IMR-90 (cell line): Measurements from ENCODE around the gene DOCK4. TPM values are rescaled to one million over a fixed set of nuclear protein-coding genes. Genes with fewer than 3 reads are reported as not detected.

Experiments used
- ATAC-seq: fragments of 200-7000 bp; cut with Tn5 transposase; 2 replicates; pipeline ENCODE4 v1.9.1; 2020; ENCODE audit warnings: low read depth, mild to moderate bottlenecking, moderate library complexity
- BruUV-seq: library from RNA; stranded (reverse); fragments of 400-500 nt; replicated peaks from 2 replicates; lab custom pipeline; 2021; lab: Mats Ljungman, UMichigan
- CTCF ChIA-PET: fragments of 300-600 bp; formaldehyde crosslinking; extraction: SDS; loops from one replicate; lab custom pipeline; 2021; ENCODE audit warnings: antibody characterized with exemption; lab: Yijun Ruan, JAX
- POLR2A ChIA-PET: fragments of 300-600 bp; sonication (Branson Sonifier 250); formaldehyde crosslinking; loops from one replicate; lab custom pipeline; 2022; ENCODE audit warnings: antibody characterized with exemption; ENCODE audit not compliant: unreplicated experiment; lab: Charles Lee
- DNase-seq: peaks from one replicate; pipeline ENCODE4 v3.0.0; 2013
- H2AFZ ChIP-seq: replicated peaks from 2 replicates; pipeline ENCODE3; 2013; ENCODE audit warnings: low read length, mild to moderate bottlenecking; ENCODE audit not compliant: poor library complexity
- H2AK5ac ChIP-seq: 2 replicates; pipeline ENCODE4 v1.6.1; 2013; ENCODE audit warnings: low read depth, low read length, inconsistent platforms
- H2AK9ac ChIP-seq: replicated peaks from 2 replicates; pipeline ENCODE3; 2013; ENCODE audit warnings: mild to moderate bottlenecking, low read depth, low read length, moderate library complexity; ENCODE audit not compliant: poor library complexity
- H2BK120ac ChIP-seq: 2 replicates; pipeline ENCODE4 v1.6.1; 2013; ENCODE audit warnings: low read depth, low read length, inconsistent platforms
- H2BK15ac ChIP-seq: 3 replicates; pipeline ENCODE4 v1.6.1; 2013; ENCODE audit warnings: low read depth, low read length, inconsistent platforms
- H2BK20ac ChIP-seq: 2 replicates; pipeline ENCODE4 v1.6.1; 2013; ENCODE audit warnings: low read depth, mild to moderate bottlenecking, inconsistent platforms, low read length, moderate library complexity
- H2BK5ac ChIP-seq: 2 replicates; pipeline ENCODE4 v1.6.1; 2013; ENCODE audit warnings: mild to moderate bottlenecking, low read depth, low read length, inconsistent platforms; ENCODE audit not compliant: poor library complexity, severe bottlenecking
- H3K14ac ChIP-seq: replicated peaks from 2 replicates; pipeline ENCODE4 v1.6.1; 2013; ENCODE audit warnings: low read depth, low read length, inconsistent platforms
- H3K18ac ChIP-seq: 2 replicates; pipeline ENCODE4 v1.6.1; 2013; ENCODE audit warnings: low read depth, low read length, control low read depth
- H3K23ac ChIP-seq: 2 replicates; pipeline ENCODE4 v1.6.1; 2013; ENCODE audit warnings: low read depth, low read length, inconsistent platforms
- H3K27ac ChIP-seq: 2 replicates; pipeline ENCODE4 v1.5.1; 2013; ENCODE audit warnings: mild to moderate bottlenecking, control low read depth, low read length; ENCODE audit not compliant: insufficient read depth
- H3K27me3 ChIP-seq: 2 replicates; pipeline ENCODE4 v1.6.1; 2013; ENCODE audit warnings: low read length; ENCODE audit not compliant: control insufficient read depth, insufficient read depth
- H3K36me3 ChIP-seq: 2 replicates; pipeline ENCODE4 v1.6.1; 2013; ENCODE audit warnings: low read length, mixed read lengths; ENCODE audit not compliant: control insufficient read depth, insufficient read depth
- H3K4ac ChIP-seq: 2 replicates; pipeline ENCODE4 v1.6.1; 2013; ENCODE audit warnings: low read depth, low read length, inconsistent platforms
- H3K4me1 ChIP-seq: 2 replicates; pipeline ENCODE4 v1.6.1; 2013; ENCODE audit warnings: low read length, mixed read lengths; ENCODE audit not compliant: control insufficient read depth, insufficient read depth
- H3K4me2 ChIP-seq: 2 replicates; pipeline ENCODE4 v1.6.1; 2013; ENCODE audit warnings: low read depth, mild to moderate bottlenecking, control low read depth, low read length, moderate library complexity
- H3K4me3 ChIP-seq: 2 replicates; pipeline ENCODE4 v1.5.1; 2013; ENCODE audit warnings: low read depth, mild to moderate bottlenecking, control low read depth, low read length, moderate library complexity; ENCODE audit not compliant: insufficient read depth
- H3K56ac ChIP-seq: 2 replicates; pipeline ENCODE4 v1.6.1; 2013; ENCODE audit warnings: low read length, inconsistent platforms; ENCODE audit not compliant: insufficient read depth; ENCODE audit errors: extremely low read depth
- H3K79me1 ChIP-seq, 2 experiments: 2 replicates each; pipeline ENCODE4 v1.6.1; 2013; ENCODE audit warnings: low read length in 2 of 2, inconsistent platforms in 1 of 2, low read depth in 1 of 2
- H3K9ac ChIP-seq: 2 replicates; pipeline ENCODE4 v1.6.1; 2013; ENCODE audit warnings: low read depth, low read length, control low read depth
- H3K9me1 ChIP-seq: 2 replicates; pipeline ENCODE4 v1.6.1; 2013; ENCODE audit warnings: low read length, inconsistent platforms; ENCODE audit not compliant: insufficient read depth
- H3K9me3 ChIP-seq: 2 replicates; pipeline ENCODE4 v1.6.1; 2013; ENCODE audit warnings: low read length; ENCODE audit not compliant: control insufficient read depth, insufficient read depth
- H4K20me1 ChIP-seq: 2 replicates; pipeline ENCODE4 v1.6.1; 2013; ENCODE audit warnings: low read length, inconsistent platforms; ENCODE audit not compliant: insufficient read depth
- H4K5ac ChIP-seq: 2 replicates; pipeline ENCODE4 v1.6.1; 2013; ENCODE audit warnings: mild to moderate bottlenecking, low read depth, low read length, control low read depth
- H4K8ac ChIP-seq, 2 experiments: 2 replicates each; pipeline ENCODE4 v1.6.1; 2013; ENCODE audit warnings: low read depth in 2 of 2, low read length in 2 of 2, control low read depth in 1 of 2, inconsistent platforms in 1 of 2
- H4K91ac ChIP-seq: 2 replicates; pipeline ENCODE4 v1.6.1; 2013; ENCODE audit warnings: low read depth, low read length, inconsistent platforms; ENCODE audit not compliant: insufficient read depth
- NFE2L2 ChIP-seq: fragments of 150-350 bp; IDR thresholded peaks from 2 replicates; pipeline ENCODE4 v1.6.1; 2016; ENCODE audit warnings: low read depth, mild to moderate bottlenecking, low read length
- USF2 ChIP-seq: fragments of 150-350 bp; IDR thresholded peaks from 2 replicates; pipeline ENCODE4 v1.6.1; 2017; ENCODE audit warnings: mild to moderate bottlenecking, antibody characterized with exemption, low read length, low read depth
- WGBS, 2 experiments: methylation state at CpG; one replicate each; pipeline versions ENCODE4 v1.1.5 to v1.1.7; 2013; ENCODE audit warnings: missing lambda C conversion rate in 2 of 2; ENCODE audit not compliant: insufficient read length in 1 of 2; ENCODE audit errors: extremely low coverage in 2 of 2; 5-methylcytosine and 5-hydroxymethylcytosine counted together
- dilution Hi-C: fragments of 300-500 bp; cut with HindIII; formaldehyde crosslinking; loops from one replicate; pipeline ENCODE4 v1.14.3; 2018; ENCODE audit warnings: low sequenced_read_pairs; ENCODE audit not compliant: unreplicated experiment
- in situ Hi-C: fragments of 300-500 bp; cut with MboI; formaldehyde crosslinking; loops from 3 replicates; pipeline ENCODE4 v1.14.3; 2019; ENCODE audit warnings: low sequenced_read_pairs, inconsistent platforms, mixed read lengths
- intact Hi-C: fragments of 100-400 bp; cut with micrococcal nuclease; formaldehyde crosslinking; loops from 2 replicates; pipeline ENCODE4 v1.10.0; 2022
- polyA plus RNA-seq, 3 experiments: library from polyadenylated mRNA; depleted of rRNA; stranded (reverse); fragments of >200 nt; gene quantifications; 2 replicates each; pipeline ENCODE4 v1.2.3, GENCODE V29; 2012; ENCODE audit warnings: low replicate concordance in 1 of 3
- total RNA-seq: library from RNA; depleted of rRNA; stranded (reverse); fragments of >200 nt; gene quantifications from 2 replicates; pipeline ENCODE4 v1.2.3, GENCODE V29; 2012

The DOCK4 gene
- total and polyA plus RNA-seq, 2 of the 4 experiments (the other 2 are of a cell fraction): 4.4 to 12.2 TPM

GRCh38 chr7:112188257-112188656 is 17.9 kb downstream of the DOCK4 start:
- no peak for DNase-seq
- H3K4ac ChIP-seq: no peak overlapping the region
- peaks cover 2% of the 10 kb centered on the region; the same call in 1 of the 2 replicates for H3K4me1 ChIP-seq
- TF ChIP-seq USF2: no peak
- TF ChIP-seq NFE2L2: no peak
- H3K4me2 ChIP-seq: no peak overlapping the region
- H4K5ac ChIP-seq: no peak overlapping the region
- peaks cover 21 to 26% of the 10 kb centered on the region in 2 experiments for H3K79me1 ChIP-seq
- no peak overlapping the region for H3K23ac ChIP-seq
- no peak overlapping the region for H3K4me3 ChIP-seq
- no peak overlapping the region for H3K18ac ChIP-seq
- in situ Hi-C loops: no loop called here
- no CpG with 5 or more reads among the region's 3 CpGs for WGBS, 2 experiments
- H3K27me3 ChIP-seq: no peaks in the 10 kb centered on the region
- H2BK15ac ChIP-seq: no peak overlapping the region
- H3K27ac ChIP-seq: no peak overlapping the region
- H4K8ac ChIP-seq: no peak overlapping the region
- POLR2A ChIA-PET: interaction anchor here (0.6 to 0.7 kb wide), 2 partner anchors 103 to 626 kb away, joined by 3 read pairs; partner anchors contain the start of gene IMMP2L
- H2BK20ac ChIP-seq: no peak overlapping the region
- no peak overlapping the region for H2AFZ ChIP-seq
- no peak overlapping the region for H2AK9ac ChIP-seq
- H3K14ac ChIP-seq: no peak overlapping the region
- H2BK5ac ChIP-seq: no peak overlapping the region
- no peak overlapping the region for H3K9ac ChIP-seq
- no peak overlapping the region for H2BK120ac ChIP-seq
- dilution Hi-C loops: no loop called here
- H3K36me3 ChIP-seq: no peaks in the 10 kb centered on the region
- CTCF ChIA-PET: interaction anchor here (1.0 kb wide), 1 partner anchor 11 kb away, joined by 3 read pairs; no protein-coding TSS in a partner anchor
- no peaks in the 10 kb centered on the region for H4K20me1 ChIP-seq
- H2AK5ac ChIP-seq: no peak overlapping the region
- intact Hi-C loops: no loop called here
- no peak for ATAC-seq
- no peak overlapping the region for H4K91ac ChIP-seq
- peaks cover 12% of the 10 kb centered on the region for H3K9me1 ChIP-seq
- no peaks in the 10 kb centered on the region for H3K9me3 ChIP-seq
- no TSS peak for BruUV-seq
- H3K56ac ChIP-seq: no peak overlapping the region
